ENCODE measurements around the gene GPRC5A. TPM values are rescaled to one million over a fixed set of nuclear protein-coding genes. Genes with fewer than 3 reads are reported as not detected.

GPRC5A gene
- total RNA-seq, 6 experiments from 2014 or later: 206 to 371 (median 280) TPM

DNA sequence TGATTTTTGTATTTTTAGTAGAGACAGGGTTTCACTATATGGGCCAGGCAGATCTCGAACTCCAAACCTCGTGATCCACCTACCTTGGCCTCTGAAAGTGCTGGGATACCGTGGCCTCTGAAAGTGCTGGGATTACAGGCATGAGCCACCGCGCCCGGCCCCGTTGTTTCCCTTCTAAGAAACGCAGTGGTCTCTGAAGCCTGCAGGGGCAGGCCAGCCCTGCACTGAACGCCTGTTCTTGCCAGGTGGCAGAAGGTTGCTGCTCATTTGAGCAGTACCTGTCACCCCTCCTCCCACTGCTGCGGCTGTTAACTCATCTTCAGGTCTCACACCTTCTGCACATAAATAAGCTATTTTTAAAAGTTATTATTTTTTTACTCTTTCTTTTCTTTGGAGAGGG, 24.3 kb downstream of the GPRC5A start:
- peak overlapping the region; percentile 37; the same call in 1 of the 2 replicates for H3K27ac Mint-ChIP-seq
- peaks cover 55% of the 10 kb centered on the region for H3K4me1 Mint-ChIP-seq (ENCODE audit: low read depth)
- H3K27me3 Mint-ChIP-seq (ENCODE audit: insufficient read depth): peaks cover 16% of the 10 kb centered on the region
- no peak overlapping the region for H3K4me3 Mint-ChIP-seq
- no peaks in the 10 kb centered on the region; the same call in 1 of the 2 replicates for H3K9me3 Mint-ChIP-seq
- TF ChIP-seq, protein P1, sequence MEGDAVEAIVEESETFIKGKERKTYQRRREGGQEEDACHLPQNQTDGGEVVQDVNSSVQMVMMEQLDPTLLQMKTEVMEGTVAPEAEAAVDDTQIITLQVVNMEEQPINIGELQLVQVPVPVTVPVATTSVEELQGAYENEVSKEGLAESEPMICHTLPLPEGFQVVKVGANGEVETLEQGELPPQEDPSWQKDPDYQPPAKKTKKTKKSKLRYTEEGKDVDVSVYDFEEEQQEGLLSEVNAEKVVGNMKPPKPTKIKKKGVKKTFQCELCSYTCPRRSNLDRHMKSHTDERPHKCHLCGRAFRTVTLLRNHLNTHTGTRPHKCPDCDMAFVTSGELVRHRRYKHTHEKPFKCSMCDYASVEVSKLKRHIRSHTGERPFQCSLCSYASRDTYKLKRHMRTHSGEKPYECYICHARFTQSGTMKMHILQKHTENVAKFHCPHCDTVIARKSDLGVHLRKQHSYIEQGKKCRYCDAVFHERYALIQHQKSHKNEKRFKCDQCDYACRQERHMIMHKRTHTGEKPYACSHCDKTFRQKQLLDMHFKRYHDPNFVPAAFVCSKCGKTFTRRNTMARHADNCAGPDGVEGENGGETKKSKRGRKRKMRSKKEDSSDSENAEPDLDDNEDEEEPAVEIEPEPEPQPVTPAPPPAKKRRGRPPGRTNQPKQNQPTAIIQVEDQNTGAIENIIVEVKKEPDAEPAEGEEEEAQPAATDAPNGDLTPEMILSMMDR (IDR thresholded peaks at IDR 0.05): no peak
- no peak for DNase-seq
- H3K36me3 Mint-ChIP-seq (ENCODE audit: low read depth): peaks cover 60% of the 10 kb centered on the region

- TF ChIP-seq, protein P1 (IDR thresholded peaks at IDR 0.05): peak; percentile 99
- peak; percentile 67 for DNase-seq
- H3K4me3 Mint-ChIP-seq: peak overlapping the region; percentile 11; the same call in 1 of the 2 replicates
- peak overlapping the region; percentile 64 for H3K27ac Mint-ChIP-seq
- H3K27me3 Mint-ChIP-seq (ENCODE audit: insufficient read depth): peaks cover 16% of the 10 kb centered on the region
- peaks cover 59% of the 10 kb centered on the region for H3K36me3 Mint-ChIP-seq (ENCODE audit: low read depth)
- H3K4me1 Mint-ChIP-seq (ENCODE audit: low read depth): peaks cover 56% of the 10 kb centered on the region
- no peaks in the 10 kb centered on the region; the same call in 1 of the 2 replicates for H3K9me3 Mint-ChIP-seq
Measured at GRCh38 chr12:12916135-12916944, 25.0 kb downstream of the GPRC5A start.

GRCh38 chr12:12917517-12917916, 26.2 kb downstream of the GPRC5A start:
- no peak for DNase-seq
- Mint-ChIP-seq H3K27ac (peak overlapping the region; percentile 66; the same call in 1 of the 2 replicates), H3K9me3 (no peaks in the 10 kb centered on the region; the same call in 1 of the 2 replicates), H3K36me3 (ENCODE audit: low read depth) (peaks cover 51% of the 10 kb centered on the region), H3K4me1 (ENCODE audit: low read depth) (peaks cover 68% of the 10 kb centered on the region), H3K27me3 (ENCODE audit: insufficient read depth) (peaks cover 19% of the 10 kb centered on the region), H3K4me3 (no peak overlapping the region)
- TF ChIP-seq, protein P1 (IDR thresholded peaks at IDR 0.05): no peak

DNA sequence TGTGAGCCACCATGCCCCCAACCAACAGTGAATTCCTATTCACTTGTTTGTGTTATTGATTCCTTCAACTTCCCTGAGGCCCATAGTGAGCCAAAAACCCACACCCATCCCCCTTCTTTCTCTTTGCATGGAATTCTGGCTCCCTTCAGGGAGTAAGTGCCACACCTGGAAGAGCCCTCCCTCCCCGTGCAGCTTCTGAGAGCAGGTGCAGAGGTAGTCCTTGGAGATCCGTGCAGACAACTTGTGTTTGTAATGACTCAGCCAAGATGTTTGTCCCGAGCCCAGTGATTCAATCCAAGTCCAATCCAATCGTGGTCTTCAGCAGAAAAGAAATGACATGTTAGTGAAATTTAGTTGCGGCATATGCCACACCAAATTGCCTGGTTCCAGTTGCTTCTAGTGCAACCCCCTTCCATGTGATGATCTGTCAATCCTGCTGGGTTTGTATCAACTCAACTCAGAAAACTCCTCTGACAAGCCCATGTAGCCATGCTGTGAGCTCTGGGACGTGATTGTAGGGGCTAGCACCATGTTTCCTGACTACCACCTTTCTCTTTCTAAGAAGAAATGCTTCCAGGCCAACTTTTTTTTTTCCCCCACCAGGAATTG, 27.5 kb downstream of the GPRC5A start:
- H3K27ac Mint-ChIP-seq: peak overlapping the region; percentile 19; the same call in 1 of the 2 replicates
- TF ChIP-seq, protein P1 (IDR thresholded peaks at IDR 0.05): no peak
- peaks cover 39% of the 10 kb centered on the region for H3K36me3 Mint-ChIP-seq (ENCODE audit: low read depth)
- peaks cover 17% of the 10 kb centered on the region for H3K27me3 Mint-ChIP-seq (ENCODE audit: insufficient read depth)
- no peak for DNase-seq
- no peaks in the 10 kb centered on the region; the same call in 1 of the 2 replicates for H3K9me3 Mint-ChIP-seq
- peaks cover 61% of the 10 kb centered on the region for H3K4me1 Mint-ChIP-seq (ENCODE audit: low read depth)
- peak overlapping the region; percentile 20; the same call in 1 of the 2 replicates for H3K4me3 Mint-ChIP-seq

DNA sequence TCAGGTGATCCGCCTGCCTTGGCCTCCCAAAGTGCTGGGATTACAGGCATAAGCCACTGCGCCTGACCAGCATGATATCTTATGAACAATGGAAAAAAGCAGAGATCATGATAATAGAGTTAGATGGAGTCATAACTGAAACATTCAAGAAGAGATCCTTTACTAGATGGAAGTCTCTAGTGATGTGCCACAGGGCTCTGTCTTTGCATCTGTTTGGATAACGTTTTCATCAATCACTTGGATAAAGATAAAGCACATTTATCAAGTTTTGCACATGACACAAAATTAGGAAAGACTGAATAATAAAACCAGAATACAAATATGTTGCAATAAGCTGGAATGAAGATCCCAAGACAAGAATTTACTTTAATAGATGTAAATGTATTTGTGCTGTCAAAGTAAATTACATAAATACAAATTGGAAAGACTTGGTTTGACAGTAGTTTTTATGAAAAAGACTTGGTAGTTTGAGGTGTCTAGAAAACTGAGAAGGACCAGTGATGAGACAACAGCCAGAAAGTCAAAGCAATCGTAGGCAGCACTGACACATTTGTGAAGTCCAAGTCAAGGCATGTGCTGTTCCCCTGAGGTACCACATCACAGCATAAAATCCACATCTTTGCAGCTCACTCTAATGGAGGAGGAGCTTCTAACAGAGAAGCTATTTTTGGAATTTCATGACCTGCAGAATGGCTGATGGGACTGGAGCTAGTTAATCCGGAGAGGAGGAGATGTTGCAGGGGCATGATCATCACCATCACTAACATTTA, 28.5 kb downstream of the GPRC5A start:
- no peaks in the 10 kb centered on the region; the same call in 1 of the 2 replicates for H3K9me3 Mint-ChIP-seq

More for the DNA sequence above, 28.5 kb downstream of the GPRC5A start:
- peaks cover 69% of the 10 kb centered on the region for H3K4me1 Mint-ChIP-seq (ENCODE audit: low read depth)
- peak overlapping the region; percentile 21; the same call in 1 of the 2 replicates for H3K4me3 Mint-ChIP-seq
- H3K27ac Mint-ChIP-seq: peak overlapping the region; percentile 53; the same call in 1 of the 2 replicates
- H3K27me3 Mint-ChIP-seq (ENCODE audit: insufficient read depth): peaks cover 14% of the 10 kb centered on the region
- TF ChIP-seq, protein P1 (IDR thresholded peaks at IDR 0.05): no peak
- DNase-seq: no peak
- peaks cover 41% of the 10 kb centered on the region for H3K36me3 Mint-ChIP-seq (ENCODE audit: low read depth)
